NCI-H146 (cell line): ENCODE data around the gene ARHGEF39.
"Not testable (repeated sequence)": the region's sequence is repeated elsewhere in the genome, so short reads cannot be mapped to it uniquely, and the experiment has no call there.

ENCODE experiments used
- DNase-seq: peaks from one replicate; lab custom pipeline; 2025; lab: John Stamatoyannopoulos, UW

Gene ARHGEF39

DNA sequence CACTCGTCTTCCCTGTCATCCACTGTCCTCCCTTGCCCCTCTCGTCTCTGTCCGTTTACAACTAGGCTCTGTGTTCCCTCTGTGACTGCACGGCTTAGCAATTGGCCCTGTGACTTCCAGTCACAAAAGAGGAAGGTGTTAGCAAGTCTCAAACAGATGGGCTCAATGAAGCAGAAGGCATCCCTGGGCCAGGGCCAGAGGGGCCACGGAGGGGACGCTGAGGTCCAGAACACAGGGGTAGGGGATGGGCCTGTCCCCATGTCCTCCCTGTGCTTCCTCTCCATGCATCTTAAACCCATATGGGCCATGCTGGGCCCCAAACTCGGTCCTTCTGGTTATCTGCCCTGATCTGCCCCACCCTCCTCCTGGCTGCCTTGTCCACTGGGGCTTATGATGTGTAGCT is 46.7 kb downstream of the ARHGEF39 start, which contains the start of gene CD72:
CD72 (minus strand) TSS at position 89 of the 403 bp plus-strand sequence. CDS start 110 bp downstream, outside the sequence.
- DNase-seq, result no peak

GRCh38 chr9:35617548-35617947 is 47.4 kb downstream of the ARHGEF39 start:
- no peak for DNase-seq

- DNase-seq, result peak; percentile 57
Measured at GRCh38 chr9:35616681-35617459, 48.1 kb downstream of the ARHGEF39 start.

DNA sequence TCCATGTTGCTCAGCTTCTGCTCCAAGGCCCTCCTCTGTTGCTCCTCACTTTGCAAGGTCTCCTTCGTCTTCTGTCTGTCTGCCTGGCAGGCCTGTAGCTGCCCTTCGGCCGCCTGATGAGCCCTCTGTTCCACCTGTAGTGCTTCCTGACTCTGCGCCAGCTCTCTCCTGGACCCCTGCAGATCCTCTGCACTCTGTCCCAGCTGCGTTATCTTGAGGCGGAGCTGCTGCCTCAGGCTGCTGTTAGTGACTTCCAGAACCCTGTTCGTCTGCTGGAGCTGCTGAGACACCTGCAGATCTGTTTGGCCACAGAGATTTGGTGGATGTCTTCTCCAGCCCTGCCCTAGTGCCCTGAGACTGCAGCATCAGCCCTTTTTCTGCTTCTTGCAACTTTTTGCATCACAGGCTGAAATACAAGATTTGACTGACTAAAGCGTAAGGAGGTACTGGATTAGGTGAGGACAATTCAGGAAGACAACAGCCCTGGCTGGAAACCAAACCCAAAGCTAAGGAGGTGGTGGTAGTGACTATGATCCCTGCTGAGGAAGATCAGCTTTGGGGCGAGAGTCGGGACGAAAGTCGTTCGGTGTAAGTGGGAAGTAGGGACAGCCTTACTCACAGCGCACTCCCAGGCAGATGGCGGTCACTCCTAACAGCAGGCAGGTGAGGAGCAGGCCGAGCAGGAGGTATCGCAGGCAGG is 48.9 kb downstream of the ARHGEF39 start:
- DNase-seq, result peak; percentile 79

DNA sequence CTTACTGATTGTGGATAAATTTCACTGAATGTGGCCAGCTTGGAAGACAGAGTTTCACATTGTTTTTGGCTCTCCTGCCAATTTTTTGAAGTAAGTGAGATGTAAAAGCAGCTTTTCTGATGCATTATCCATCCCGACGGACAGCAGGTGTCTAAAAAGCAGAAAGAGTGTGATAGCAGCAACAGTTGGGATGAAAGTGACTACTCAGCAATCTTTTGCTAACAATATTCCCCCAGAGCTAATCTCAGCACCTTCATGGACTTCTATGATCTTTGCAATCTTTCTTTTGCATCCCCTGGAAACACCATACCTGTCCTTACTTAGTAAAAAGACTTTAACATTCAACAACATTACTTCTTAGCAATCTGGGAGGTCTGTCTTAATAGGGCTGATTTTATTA is 52.2 kb downstream of the ARHGEF39 start:
- DNase-seq, result no peak

GRCh38 chr9:35612066-35612465 is 52.9 kb downstream of the ARHGEF39 start:
- DNase-seq, result not testable (repeated sequence)

DNA sequence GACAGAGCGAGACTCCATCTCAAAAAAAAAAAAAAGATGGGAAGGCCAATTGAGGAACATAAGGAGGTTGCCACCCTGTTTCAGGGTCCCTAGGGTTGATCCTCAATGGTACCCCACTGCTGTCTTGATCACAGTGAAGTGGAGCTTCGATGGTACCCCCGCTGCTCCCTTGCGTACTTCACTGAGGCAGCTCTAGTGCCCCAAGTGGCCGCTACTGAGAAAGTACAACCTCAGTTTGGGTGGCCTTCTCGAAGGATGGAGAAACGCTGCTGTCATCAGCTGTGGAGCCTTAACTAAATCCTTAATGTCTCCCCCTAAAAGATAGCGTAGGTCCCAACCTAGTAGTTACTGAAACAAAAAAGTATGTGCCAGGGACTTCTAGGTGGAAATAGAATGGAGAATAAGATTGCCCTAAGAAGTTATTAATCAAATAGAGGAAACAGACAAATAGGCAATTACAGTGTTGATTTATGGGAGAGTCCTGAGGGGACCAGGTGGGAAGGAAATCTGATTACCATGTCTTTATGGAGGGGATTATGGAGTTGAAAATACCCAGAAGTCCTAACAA is 53.7 kb downstream of the ARHGEF39 start:
- DNase-seq, result peak; percentile 27

DNA sequence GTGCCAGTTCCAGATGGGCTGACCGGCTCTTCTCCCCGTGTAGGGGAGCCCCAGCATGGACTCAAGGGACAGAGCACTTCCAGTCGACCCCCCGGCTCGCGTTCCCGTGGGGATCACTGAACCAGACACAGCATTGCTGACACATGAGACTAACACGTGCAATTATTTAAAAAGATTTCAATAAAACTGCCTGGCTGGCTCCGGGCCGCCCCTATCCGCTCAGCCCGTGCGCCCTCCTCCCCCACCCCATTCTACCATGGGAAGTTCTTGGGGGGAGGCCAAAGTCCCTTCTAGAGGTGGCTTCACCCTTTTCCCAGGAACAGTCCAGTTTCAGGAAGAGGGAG is 55.2 kb downstream of the ARHGEF39 start:
- no peak for DNase-seq
